Liver (tissue), 3 donors: ENCODE data around the gene LDLRAD4.

ENCODE experiments used
- ATF3 ChIP-seq: IDR thresholded peaks from 2 replicates; pipeline ENCODE4 v1.6.1; 2016; ENCODE audit warnings: antibody characterized with exemption
- CTCF ChIP-seq: fragments of 150-350 bp; IDR thresholded peaks from 2 replicates; pipeline ENCODE4 v1.5.1; 2017; ENCODE audit warnings: improper control_type of control experiment, low read depth, low read length; ENCODE audit not compliant: missing input control
- FOXA1 ChIP-seq: IDR thresholded peaks from 2 replicates; pipeline ENCODE4 v1.6.1; 2016; ENCODE audit warnings: antibody characterized with exemption
- GABPA ChIP-seq, 2 donors: IDR thresholded peaks in 1 of 2; conservative IDR thresholded peaks in 1 of 2; 2 replicates each; pipeline ENCODE4 v1.6.1; 2016; ENCODE audit warnings: antibody characterized with exemption in 2 of 2, mild to moderate bottlenecking in 1 of 2, moderate library complexity in 1 of 2
- HNF4G ChIP-seq: IDR thresholded peaks from 2 replicates; pipeline ENCODE4 v1.6.1; 2016; ENCODE audit warnings: antibody characterized with exemption
- JUND ChIP-seq, 2 donors: IDR thresholded peaks; 2 replicates each; pipeline ENCODE4 v1.6.1; 2016; ENCODE audit warnings: antibody characterized with exemption in 2 of 2
- MAX ChIP-seq: IDR thresholded peaks from 2 replicates; pipeline ENCODE4 v1.6.1; 2016; ENCODE audit warnings: antibody characterized with exemption
- NR2F2 ChIP-seq: IDR thresholded peaks from 2 replicates; pipeline ENCODE4 v1.6.1; 2016; ENCODE audit warnings: antibody characterized with exemption
- RAD21 ChIP-seq, 2 donors: IDR thresholded peaks; 2 replicates each; pipeline ENCODE4 v1.6.1; 2016; ENCODE audit warnings: antibody characterized with exemption in 2 of 2, mild to moderate bottlenecking in 2 of 2
- REST ChIP-seq: IDR thresholded peaks from 2 replicates; pipeline ENCODE4 v1.6.1; 2016; ENCODE audit warnings: antibody characterized with exemption, mild to moderate bottlenecking
- SP1 ChIP-seq: IDR thresholded peaks from 2 replicates; pipeline ENCODE4 v1.6.1; 2018; ENCODE audit warnings: antibody characterized with exemption, mild to moderate bottlenecking
- TAF1 ChIP-seq: conservative IDR thresholded peaks from 2 replicates; pipeline ENCODE4 v1.6.1; 2016; ENCODE audit warnings: antibody characterized with exemption, mild to moderate bottlenecking
- YY1 ChIP-seq: IDR thresholded peaks from 2 replicates; pipeline ENCODE4 v1.6.1; 2016; ENCODE audit warnings: antibody characterized with exemption, mild to moderate bottlenecking
- ZBTB33 ChIP-seq: IDR thresholded peaks from 2 replicates; pipeline ENCODE4 v1.6.1; 2016; ENCODE audit warnings: antibody characterized with exemption
- donor health status: healthy.
- donor health status: healthy.

GRCh38 chr18:13382366-13382953, 163.9 kb downstream of the LDLRAD4 start:
- peak in 1 of 2 donors; percentile 74 for TF ChIP-seq RAD21 (IDR thresholded peaks at IDR 0.05)
- no peak for TF ChIP-seq CTCF
- no peak for TF ChIP-seq ATF3
- no peak for TF ChIP-seq FOXA1
- no peak for TF ChIP-seq JUND (IDR thresholded peaks at IDR 0.05)
- TF ChIP-seq SP1, result no peak
- no peak for TF ChIP-seq GABPA (IDR thresholded peaks at IDR 0.05 in 1 of 2, conservative IDR thresholded peaks at IDR 0.05 in 1 of 2)
- TF ChIP-seq ZBTB33, result no peak
- no peak for TF ChIP-seq MAX
- TF ChIP-seq REST, result no peak
- no peak for TF ChIP-seq YY1
- TF ChIP-seq TAF1, result no peak
- no peak for TF ChIP-seq HNF4G
- peak; percentile 27 for TF ChIP-seq NR2F2
